ENCODE data around the gene ELN.

The ELN gene

GRCh38 chr7:74015670-74016069 is 12.3 kb upstream of the ELN start:
- in situ Hi-C loops (cut with HindIII; ENCODE audit: low pct_ligation_motif_present, low sequenced_read_pairs), result no loop called here
- Histone ChIP-seq H3K36me3 (replicated peaks) (no peaks in the 10 kb centered on the region), H3K4me3 (ENCODE audit: low read depth, low read length) (no peak overlapping the region), H3K27ac (no peak overlapping the region), H3K27me3 (replicated peaks) (no peaks in the 10 kb centered on the region)
- TF ChIP-seq CTCF (IDR thresholded peaks at IDR 0.05; ENCODE audit: low read depth, low read length, missing control alignments), result no peak
- DNase-seq, result no peak

- no peaks in the 10 kb centered on the region for H3K27me3 ChIP-seq (replicated peaks)
- no peak for DNase-seq
Observed at GRCh38 chr7:74017125-74017524, 10.8 kb upstream of the ELN start.

GRCh38 chr7:74018246-74018895 is 9.6 kb upstream of the ELN start:
- Histone ChIP-seq H3K27me3 (replicated peaks) (no peaks in the 10 kb centered on the region), H3K36me3 (replicated peaks) (no peaks in the 10 kb centered on the region), H3K4me3 (ENCODE audit: low read depth, low read length) (no peak overlapping the region), H3K27ac (no peak overlapping the region)
- no peak for TF ChIP-seq CTCF (IDR thresholded peaks at IDR 0.05; ENCODE audit: low read depth, low read length, missing control alignments)
- no peak for DNase-seq
- in situ Hi-C loops (cut with HindIII; ENCODE audit: low pct_ligation_motif_present, low sequenced_read_pairs), result no loop called here

More at GRCh38 chr7:74017125-74017524, 10.8 kb upstream of the ELN start:
- Histone ChIP-seq H3K27ac (no peak overlapping the region), H3K36me3 (replicated peaks) (no peaks in the 10 kb centered on the region), H3K4me3 (ENCODE audit: low read depth, low read length) (no peak overlapping the region)
- in situ Hi-C loops (cut with HindIII; ENCODE audit: low pct_ligation_motif_present, low sequenced_read_pairs), result no loop called here
- TF ChIP-seq CTCF (IDR thresholded peaks at IDR 0.05; ENCODE audit: low read depth, low read length, missing control alignments), result no peak

GRCh38 chr7:74019149-74019548 is 8.8 kb upstream of the ELN start:
- Histone ChIP-seq H3K36me3 (replicated peaks) (no peaks in the 10 kb centered on the region), H3K27ac (no peak overlapping the region), H3K27me3 (replicated peaks) (no peaks in the 10 kb centered on the region), H3K4me3 (ENCODE audit: low read depth, low read length) (no peak overlapping the region)
- in situ Hi-C loops (cut with HindIII; ENCODE audit: low pct_ligation_motif_present, low sequenced_read_pairs), result no loop called here
- DNase-seq, result no peak
- no peak for TF ChIP-seq CTCF (IDR thresholded peaks at IDR 0.05; ENCODE audit: low read depth, low read length, missing control alignments)

GRCh38 chr7:74020390-74020789 is 7.6 kb upstream of the ELN start:
- Histone ChIP-seq H3K27ac (no peak overlapping the region), H3K27me3 (replicated peaks) (no peaks in the 10 kb centered on the region), H3K36me3 (replicated peaks) (no peaks in the 10 kb centered on the region), H3K4me3 (ENCODE audit: low read depth, low read length) (no peak overlapping the region)
- TF ChIP-seq CTCF (IDR thresholded peaks at IDR 0.05; ENCODE audit: low read depth, low read length, missing control alignments), result no peak
- DNase-seq, result no peak
- in situ Hi-C loops (cut with HindIII; ENCODE audit: low pct_ligation_motif_present, low sequenced_read_pairs), result no loop called here

Measured in brain microvascular endothelial cell (primary cell).